ENCODE data around the gene C11orf86. TPM values are rescaled to one million over a fixed set of nuclear protein-coding genes. Genes with fewer than 3 reads are reported as not detected.

Gene C11orf86
- total RNA-seq, 4 donors from 2014 or later, result 21.0 to 88.3 (median 56.1) TPM; not detected in 1

GRCh38 chr11:67007126-67007525 is 32.0 kb downstream of the C11orf86 start:
- DNase-seq, result no peak
- WGBS, 2 donors (ENCODE audit: low coverage in 1 of 2), result 71 to 96% methylated on average over 1 to 7 of the region's 7 CpGs
- H3K4me1 ChIP-seq, result no peaks in the 10 kb centered on the region
- H3K27ac ChIP-seq, result no peak overlapping the region
- H3K9me3 ChIP-seq, result no peaks in the 10 kb centered on the region
- in situ Hi-C loops (cut with MboI; ENCODE audit: low pct_ligation_motif_present in 1 of 4, low pct_unique_long_range_greater_than_20kb in 1 of 4, low sequenced_read_pairs in 3 of 4) (loop anchor here in 1 of 4 donors (25.0 kb wide), 1 partner anchor 295 kb away; no protein-coding TSS in a partner anchor), intact Hi-C loops (cut with DNase I; ENCODE audit: low total_unique reads) (no loop called here)
- no peak overlapping the region for H3K4me3 ChIP-seq
- H3K27me3 ChIP-seq, result no peaks in the 10 kb centered on the region
- TF ChIP-seq POLR2AphosphoS5 (IDR thresholded peaks at IDR 0.05), result no peak
- TF ChIP-seq, protein P1, sequence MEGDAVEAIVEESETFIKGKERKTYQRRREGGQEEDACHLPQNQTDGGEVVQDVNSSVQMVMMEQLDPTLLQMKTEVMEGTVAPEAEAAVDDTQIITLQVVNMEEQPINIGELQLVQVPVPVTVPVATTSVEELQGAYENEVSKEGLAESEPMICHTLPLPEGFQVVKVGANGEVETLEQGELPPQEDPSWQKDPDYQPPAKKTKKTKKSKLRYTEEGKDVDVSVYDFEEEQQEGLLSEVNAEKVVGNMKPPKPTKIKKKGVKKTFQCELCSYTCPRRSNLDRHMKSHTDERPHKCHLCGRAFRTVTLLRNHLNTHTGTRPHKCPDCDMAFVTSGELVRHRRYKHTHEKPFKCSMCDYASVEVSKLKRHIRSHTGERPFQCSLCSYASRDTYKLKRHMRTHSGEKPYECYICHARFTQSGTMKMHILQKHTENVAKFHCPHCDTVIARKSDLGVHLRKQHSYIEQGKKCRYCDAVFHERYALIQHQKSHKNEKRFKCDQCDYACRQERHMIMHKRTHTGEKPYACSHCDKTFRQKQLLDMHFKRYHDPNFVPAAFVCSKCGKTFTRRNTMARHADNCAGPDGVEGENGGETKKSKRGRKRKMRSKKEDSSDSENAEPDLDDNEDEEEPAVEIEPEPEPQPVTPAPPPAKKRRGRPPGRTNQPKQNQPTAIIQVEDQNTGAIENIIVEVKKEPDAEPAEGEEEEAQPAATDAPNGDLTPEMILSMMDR (IDR thresholded peaks at IDR 0.05), result no peak
- H3K36me3 ChIP-seq, result no peaks in the 10 kb centered on the region

GRCh38 chr11:67010296-67010905 is 35.3 kb downstream of the C11orf86 start:
- in situ Hi-C loops (cut with MboI; ENCODE audit: low pct_ligation_motif_present in 1 of 4, low pct_unique_long_range_greater_than_20kb in 1 of 4, low sequenced_read_pairs in 3 of 4) (loop anchor here in 1 of 4 donors (25.0 kb wide), 1 partner anchor 298 kb away; no protein-coding TSS in a partner anchor), intact Hi-C loops (cut with DNase I; ENCODE audit: low total_unique reads) (no loop called here)
- no peak for DNase-seq
- Histone ChIP-seq H3K27me3 (no peaks in the 10 kb centered on the region), H3K36me3 (no peaks in the 10 kb centered on the region), H3K4me1 (no peaks in the 10 kb centered on the region), H3K9me3 (no peaks in the 10 kb centered on the region), H3K4me3 (no peak overlapping the region), H3K27ac (no peak overlapping the region)
- TF ChIP-seq EP300 (IDR thresholded peaks at IDR 0.05; ENCODE audit: low read depth) (no peak), POLR2A (IDR thresholded peaks at IDR 0.05) (no peak), POLR2AphosphoS5 (IDR thresholded peaks at IDR 0.05) (no peak)
- TF ChIP-seq, protein P1 (IDR thresholded peaks at IDR 0.05), result no peak
- WGBS, 2 donors (ENCODE audit: low coverage in 1 of 2), result 72% methylated on average over 7 of the region's 7 CpGs; no CpG with 5 or more reads in 1 of the 2 donors

DNA sequence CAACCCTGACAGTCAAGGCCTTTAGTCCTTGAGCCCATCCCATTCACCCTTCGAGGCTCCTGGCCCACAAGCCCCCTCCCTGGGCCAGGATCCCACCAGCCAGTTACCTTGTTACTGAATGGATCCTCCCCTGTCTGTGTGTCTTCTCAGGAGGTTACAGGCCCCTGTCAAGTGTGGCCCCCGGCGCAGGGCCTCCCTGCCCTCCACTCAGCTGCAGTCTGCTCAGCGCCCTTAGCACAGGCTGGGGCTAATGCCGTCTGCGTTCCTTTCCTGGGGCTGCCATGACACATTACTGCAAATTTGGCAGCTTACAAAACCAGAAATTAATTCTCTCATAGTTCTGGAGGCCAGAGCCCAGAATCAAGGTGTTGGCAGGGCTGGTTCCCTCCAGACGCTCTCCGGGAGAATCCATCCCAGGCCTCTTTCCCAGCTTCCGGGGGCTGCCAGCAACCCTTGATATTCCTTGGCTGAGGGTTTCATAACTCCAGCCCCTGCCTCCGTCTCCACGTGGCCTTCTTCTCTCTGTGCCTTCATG is 38.5 kb downstream of the C11orf86 start:
- Histone ChIP-seq H3K4me1 (no peaks in the 10 kb centered on the region), H3K27me3 (no peaks in the 10 kb centered on the region), H3K9me3 (no peaks in the 10 kb centered on the region), H3K4me3 (no peak overlapping the region), H3K36me3 (no peaks in the 10 kb centered on the region), H3K27ac (no peak overlapping the region)
- DNase-seq, result no peak
- no peak for TF ChIP-seq POLR2A (IDR thresholded peaks at IDR 0.05)
- TF ChIP-seq, protein P1 (IDR thresholded peaks at IDR 0.05), result no peak
- no peak for TF ChIP-seq EP300 (IDR thresholded peaks at IDR 0.05; ENCODE audit: low read depth)
- no peak for TF ChIP-seq POLR2AphosphoS5 (IDR thresholded peaks at IDR 0.05)
- WGBS, 2 donors (ENCODE audit: low coverage in 1 of 2), result 60 to 93% methylated on average over 2 to 11 of the region's 11 CpGs
- in situ Hi-C loops (cut with MboI; ENCODE audit: low pct_ligation_motif_present in 1 of 4, low pct_unique_long_range_greater_than_20kb in 1 of 4, low sequenced_read_pairs in 3 of 4) (loop anchor here in 1 of 4 donors (25.0 kb wide), 1 partner anchor 301 kb away; no protein-coding TSS in a partner anchor), intact Hi-C loops (cut with DNase I; ENCODE audit: low total_unique reads) (no loop called here)

GRCh38 chr11:67014343-67014742 is 39.2 kb downstream of the C11orf86 start:
- intact Hi-C loops (cut with DNase I; ENCODE audit: low total_unique reads), result no loop called here
- Histone ChIP-seq H3K27ac (no peak overlapping the region), H3K36me3 (no peaks in the 10 kb centered on the region), H3K27me3 (no peaks in the 10 kb centered on the region), H3K9me3 (no peaks in the 10 kb centered on the region), H3K4me3 (no peak overlapping the region), H3K4me1 (no peaks in the 10 kb centered on the region)
- 95 to 96% methylated on average over 4 to 7 of the region's 7 CpGs for WGBS, 2 donors (ENCODE audit: low coverage in 1 of 2)
- no peak for DNase-seq
- in situ Hi-C loops (cut with MboI; ENCODE audit: low pct_ligation_motif_present in 1 of 4, low pct_unique_long_range_greater_than_20kb in 1 of 4, low sequenced_read_pairs in 3 of 4), result loop anchor here in 1 of 4 donors (25.0 kb wide), 1 partner anchor 302 kb away; no protein-coding TSS in a partner anchor
- TF ChIP-seq, protein P1 (IDR thresholded peaks at IDR 0.05), result no peak
- TF ChIP-seq POLR2AphosphoS5 (IDR thresholded peaks at IDR 0.05), result no peak
- TF ChIP-seq POLR2A (IDR thresholded peaks at IDR 0.05), result no peak
- no peak for TF ChIP-seq EP300 (IDR thresholded peaks at IDR 0.05; ENCODE audit: low read depth)

All from transverse colon (tissue), 4 donors.